ENCODE measurements around the gene KCNG2. TPM values are rescaled to one million over a fixed set of nuclear protein-coding genes. Genes with fewer than 3 reads are reported as not detected.

The KCNG2 gene
- total RNA-seq, 2 experiments from 2014 or later, result not detected

GRCh38 chr18:79884963-79885728 is 87.4 kb downstream of the KCNG2 start:
- Histone ChIP-seq H3K79me2 (ENCODE audit: insufficient read depth, low read depth, low read length) (no peaks in the 10 kb centered on the region), H3K4me2 (ENCODE audit: low read length) (peak overlapping the region; percentile 26), H3K4me1 (ENCODE audit: insufficient read depth, low read length, poor library complexity, severe bottlenecking) (peaks cover 7% of the 10 kb centered on the region), H3K36me3 (ENCODE audit: insufficient read depth, low read length) (no peaks in the 10 kb centered on the region), H3K9me2 (ENCODE audit: insufficient read depth, low read length) (no peaks in the 10 kb centered on the region), H3K4me3 (ENCODE audit: low read depth, low read length, poor library complexity, severe bottlenecking) (no peak overlapping the region), H3K27ac (ENCODE audit: low read depth, low read length, poor library complexity, severe bottlenecking) (no peak overlapping the region), H4K20me1 (ENCODE audit: insufficient read depth, low read length) (no peaks in the 10 kb centered on the region), H3K9me3 (ENCODE audit: low read length) (no peaks in the 10 kb centered on the region), H2AFZ (ENCODE audit: low read length) (no peak overlapping the region)
- no TSS peak for BruUV-seq (replicated peaks)
- intact Hi-C loops (cut with micrococcal nuclease; ENCODE audit: unreplicated experiment), result no loop called here
- peak; percentile 28 for DNase-seq (ENCODE audit: low spot score)
- TF ChIP-seq CTCF (conservative IDR thresholded peaks at IDR 0.05; ENCODE audit: low read length) (peak; percentile 53), EZH2phosphoT487 (IDR thresholded peaks at IDR 0.05; ENCODE audit: borderline replicate concordance, low read depth, low read length) (no peak)
- POLR2A ChIA-PET, result no interaction called here
- CTCF ChIA-PET (ENCODE audit: unreplicated experiment), result no interaction called here

GRCh38 chr18:79887181-79888000 is 89.7 kb downstream of the KCNG2 start:
- TF ChIP-seq EZH2phosphoT487 (IDR thresholded peaks at IDR 0.05; ENCODE audit: borderline replicate concordance, low read depth, low read length) (no peak), CTCF (conservative IDR thresholded peaks at IDR 0.05; ENCODE audit: low read length) (no peak)
- ChIA-PET CTCF (ENCODE audit: unreplicated experiment) (no interaction called here), POLR2A (no interaction called here)
- no peaks in the 10 kb centered on the region for H3K9me2 ChIP-seq (ENCODE audit: insufficient read depth, low read length)
- H3K36me3 ChIP-seq (ENCODE audit: insufficient read depth, low read length), result no peaks in the 10 kb centered on the region
- H2AFZ ChIP-seq (ENCODE audit: low read length), result no peak overlapping the region
- intact Hi-C loops (cut with micrococcal nuclease; ENCODE audit: unreplicated experiment), result no loop called here
- H3K4me3 ChIP-seq (ENCODE audit: low read depth, low read length, poor library complexity, severe bottlenecking), result no peak overlapping the region
- H3K4me1 ChIP-seq (ENCODE audit: insufficient read depth, low read length, poor library complexity, severe bottlenecking), result peaks cover 7% of the 10 kb centered on the region
- H3K79me2 ChIP-seq (ENCODE audit: insufficient read depth, low read depth, low read length), result no peaks in the 10 kb centered on the region
- BruUV-seq (replicated peaks), result no TSS peak
- H3K4me2 ChIP-seq (ENCODE audit: low read length), result no peak overlapping the region
- H3K27ac ChIP-seq (ENCODE audit: low read depth, low read length, poor library complexity, severe bottlenecking), result no peak overlapping the region
- DNase-seq (ENCODE audit: low spot score), result no peak
- H4K20me1 ChIP-seq (ENCODE audit: insufficient read depth, low read length), result no peaks in the 10 kb centered on the region
- no peaks in the 10 kb centered on the region for H3K9me3 ChIP-seq (ENCODE audit: low read length)

GRCh38 chr18:79888016-79888415 is 90.3 kb downstream of the KCNG2 start:
- H3K36me3 ChIP-seq (ENCODE audit: insufficient read depth, low read length), result no peaks in the 10 kb centered on the region
- BruUV-seq (replicated peaks), result no TSS peak
- POLR2A ChIA-PET, result no interaction called here
- no peak overlapping the region for H3K4me2 ChIP-seq (ENCODE audit: low read length)
- no peak for DNase-seq (ENCODE audit: low spot score)
- H3K4me3 ChIP-seq (ENCODE audit: low read depth, low read length, poor library complexity, severe bottlenecking), result no peak overlapping the region
- H3K27ac ChIP-seq (ENCODE audit: low read depth, low read length, poor library complexity, severe bottlenecking), result no peak overlapping the region
- H3K9me3 ChIP-seq (ENCODE audit: low read length), result no peaks in the 10 kb centered on the region
- no peaks in the 10 kb centered on the region for H4K20me1 ChIP-seq (ENCODE audit: insufficient read depth, low read length)
- TF ChIP-seq CTCF (conservative IDR thresholded peaks at IDR 0.05; ENCODE audit: low read length), result no peak
- TF ChIP-seq EZH2phosphoT487 (IDR thresholded peaks at IDR 0.05; ENCODE audit: borderline replicate concordance, low read depth, low read length), result no peak
- H2AFZ ChIP-seq (ENCODE audit: low read length), result no peak overlapping the region
- H3K9me2 ChIP-seq (ENCODE audit: insufficient read depth, low read length), result no peaks in the 10 kb centered on the region
- CTCF ChIA-PET (ENCODE audit: unreplicated experiment), result no interaction called here
- intact Hi-C loops (cut with micrococcal nuclease; ENCODE audit: unreplicated experiment), result no loop called here
- H3K4me1 ChIP-seq (ENCODE audit: insufficient read depth, low read length, poor library complexity, severe bottlenecking), result peaks cover 7% of the 10 kb centered on the region
- no peaks in the 10 kb centered on the region for H3K79me2 ChIP-seq (ENCODE audit: insufficient read depth, low read depth, low read length)

Measured in OCI-LY7 (cell line).